GM10248 (cell line): ENCODE measurements around the gene TBC1D4.
"Not testable (repeated sequence)": the region's sequence is repeated elsewhere in the genome, so short reads cannot be mapped to it uniquely, and the experiment has no call there.

Source experiments
- CTCF ChIA-PET: fragments of 300-600 bp; sonication (Branson Sonifier 250); formaldehyde crosslinking; extraction: SDS; loops from one replicate; lab custom pipeline; 2021; ENCODE audit warnings: antibody characterized with exemption; lab: Yijun Ruan, JAX
- POLR2A ChIA-PET: fragments of 350-650 bp; sonication (Branson Sonifier 250); formaldehyde crosslinking; extraction: SDS; loops from one replicate; lab custom pipeline; 2020; ENCODE audit warnings: antibody characterized with exemption; lab: Yijun Ruan, JAX
- DNase-seq: peaks from one replicate; pipeline ENCODE4 v3.0.0; 2012; ENCODE audit errors: extremely low spot score
- TF ChIP-seq, protein P1 (sequence below): IDR thresholded peaks from 2 replicates; pipeline ENCODE4 v1.5.1; 2012; ENCODE audit warnings: mild to moderate bottlenecking, low read depth; ENCODE audit errors: extremely low read depth, missing control alignments, control extremely low read depth

Gene TBC1D4

DNA sequence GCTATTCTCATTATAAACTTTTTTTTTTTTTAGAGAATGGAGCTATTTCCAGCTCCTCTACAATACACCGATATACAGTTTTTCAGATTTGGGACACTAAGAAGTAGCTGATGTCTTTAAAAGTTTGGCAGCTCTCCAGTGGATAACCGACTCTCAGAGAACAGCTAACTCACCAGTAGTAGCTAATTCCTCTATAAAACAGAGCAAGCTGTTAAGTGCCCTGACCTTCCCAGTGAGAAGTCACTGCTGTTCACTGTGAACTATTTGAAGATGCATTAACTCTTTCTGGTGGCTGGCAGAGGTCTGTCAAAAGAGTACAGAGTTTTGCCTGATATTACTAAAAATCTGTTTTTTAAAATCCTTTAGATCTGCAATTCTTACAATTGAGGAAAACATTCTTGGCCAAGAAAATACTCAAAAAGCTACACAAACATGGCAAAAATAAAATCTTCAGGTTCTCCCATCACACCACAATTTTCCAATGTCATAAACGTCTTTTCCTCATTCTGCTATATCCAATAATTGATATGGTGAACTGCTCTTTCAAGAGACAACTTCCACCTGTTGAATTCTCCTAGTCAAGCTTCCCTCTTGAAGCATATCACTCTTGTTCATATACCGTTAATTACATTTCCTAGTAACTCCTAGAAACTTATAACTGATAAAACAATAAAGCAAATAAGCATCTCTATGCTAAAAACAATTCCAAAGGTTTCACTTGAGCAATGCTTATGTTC is 44.2 kb downstream of the TBC1D4 start:
- ChIA-PET POLR2A (no interaction called here), CTCF (interaction anchor here (1.2 to 1.9 kb wide), 6 partner anchors 13 to 72 kb away, joined by 3 to 5 read pairs (median 4); no protein-coding TSS in a partner anchor)
- DNase-seq, result no peak
- TF ChIP-seq, protein P1, sequence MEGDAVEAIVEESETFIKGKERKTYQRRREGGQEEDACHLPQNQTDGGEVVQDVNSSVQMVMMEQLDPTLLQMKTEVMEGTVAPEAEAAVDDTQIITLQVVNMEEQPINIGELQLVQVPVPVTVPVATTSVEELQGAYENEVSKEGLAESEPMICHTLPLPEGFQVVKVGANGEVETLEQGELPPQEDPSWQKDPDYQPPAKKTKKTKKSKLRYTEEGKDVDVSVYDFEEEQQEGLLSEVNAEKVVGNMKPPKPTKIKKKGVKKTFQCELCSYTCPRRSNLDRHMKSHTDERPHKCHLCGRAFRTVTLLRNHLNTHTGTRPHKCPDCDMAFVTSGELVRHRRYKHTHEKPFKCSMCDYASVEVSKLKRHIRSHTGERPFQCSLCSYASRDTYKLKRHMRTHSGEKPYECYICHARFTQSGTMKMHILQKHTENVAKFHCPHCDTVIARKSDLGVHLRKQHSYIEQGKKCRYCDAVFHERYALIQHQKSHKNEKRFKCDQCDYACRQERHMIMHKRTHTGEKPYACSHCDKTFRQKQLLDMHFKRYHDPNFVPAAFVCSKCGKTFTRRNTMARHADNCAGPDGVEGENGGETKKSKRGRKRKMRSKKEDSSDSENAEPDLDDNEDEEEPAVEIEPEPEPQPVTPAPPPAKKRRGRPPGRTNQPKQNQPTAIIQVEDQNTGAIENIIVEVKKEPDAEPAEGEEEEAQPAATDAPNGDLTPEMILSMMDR, result no peak

DNA sequence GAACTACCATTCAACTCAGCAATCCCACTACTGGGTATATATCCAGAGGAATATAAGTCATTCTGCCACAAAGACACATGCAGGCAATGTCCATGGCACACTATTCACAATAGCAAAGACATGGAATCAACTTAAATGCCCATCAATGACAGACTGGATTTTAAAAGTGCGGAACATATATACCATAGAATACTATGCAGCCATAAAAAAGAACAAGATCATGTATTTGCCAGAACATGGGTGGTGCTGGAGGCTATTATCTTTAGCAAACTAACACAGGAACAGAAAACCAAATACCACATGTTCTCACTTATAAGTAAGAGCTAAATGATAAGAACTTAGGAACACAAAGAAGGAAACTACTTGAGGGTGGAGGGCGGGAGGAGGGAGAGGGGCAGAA is 47.8 kb downstream of the TBC1D4 start:
- DNase-seq, POLR2A ChIA-PET: not testable (repeated sequence)
- CTCF ChIA-PET, result interaction anchor here (1.0 to 1.6 kb wide), 4 partner anchors 9 to 61 kb away, joined by 3 to 6 read pairs (median 4); partner anchors contain the start of gene TBC1D4

DNA sequence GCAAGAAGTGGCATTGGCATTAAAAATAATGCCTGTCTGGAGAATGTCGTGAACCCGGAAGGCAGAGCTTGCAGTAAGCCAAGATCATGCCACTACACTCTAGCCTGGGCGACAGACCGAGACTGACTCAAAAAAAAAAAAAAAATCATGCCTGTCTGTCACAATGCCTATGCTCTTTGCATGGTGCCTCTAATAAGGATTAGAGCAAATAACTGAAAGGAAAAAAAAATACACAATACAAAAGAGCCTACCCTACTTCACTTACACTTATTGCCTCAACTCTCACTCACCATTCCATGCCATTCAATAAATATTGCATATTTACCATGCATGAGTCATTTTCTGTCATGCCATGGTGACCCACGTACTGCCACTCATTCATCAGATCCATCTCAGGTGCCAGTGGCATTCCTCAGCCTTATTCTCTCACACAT is 49.1 kb downstream of the TBC1D4 start:
- no peak for DNase-seq
- TF ChIP-seq, protein P1, result no peak
- ChIA-PET CTCF (interaction anchor here (0.9 to 4.9 kb wide), 6 partner anchors 8 to 49 kb away, joined by 3 to 18 read pairs (median 5); partner anchors contain the start of gene TBC1D4), POLR2A (no interaction called here)

DNA sequence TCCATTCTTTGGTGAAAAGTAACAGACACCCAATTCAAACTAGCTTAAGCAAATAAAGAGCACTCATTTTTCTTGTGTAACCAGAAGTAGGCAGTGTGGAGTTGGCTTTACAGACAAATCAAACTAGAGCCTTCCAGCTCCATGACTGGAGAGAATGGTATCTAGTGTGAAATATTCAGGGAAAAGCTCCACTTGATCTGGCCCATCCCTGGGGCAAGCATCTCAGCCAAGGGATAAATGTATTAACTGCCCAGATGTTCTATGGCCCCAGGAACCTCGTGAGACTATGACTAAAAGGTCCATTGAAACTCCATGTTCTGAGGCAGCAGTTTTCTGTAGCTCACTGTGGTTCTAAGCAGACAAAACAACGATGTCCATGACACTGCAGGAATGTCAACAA is 49.9 kb downstream of the TBC1D4 start:
- TF ChIP-seq, protein P1, result peak; percentile 3
- CTCF ChIA-PET, result interaction anchor here (0.8 to 4.9 kb wide), 12 partner anchors 9 to 81 kb away, joined by 3 to 18 read pairs (median 5); partner anchors contain the start of gene TBC1D4
- POLR2A ChIA-PET, result no interaction called here
- no peak for DNase-seq

DNA sequence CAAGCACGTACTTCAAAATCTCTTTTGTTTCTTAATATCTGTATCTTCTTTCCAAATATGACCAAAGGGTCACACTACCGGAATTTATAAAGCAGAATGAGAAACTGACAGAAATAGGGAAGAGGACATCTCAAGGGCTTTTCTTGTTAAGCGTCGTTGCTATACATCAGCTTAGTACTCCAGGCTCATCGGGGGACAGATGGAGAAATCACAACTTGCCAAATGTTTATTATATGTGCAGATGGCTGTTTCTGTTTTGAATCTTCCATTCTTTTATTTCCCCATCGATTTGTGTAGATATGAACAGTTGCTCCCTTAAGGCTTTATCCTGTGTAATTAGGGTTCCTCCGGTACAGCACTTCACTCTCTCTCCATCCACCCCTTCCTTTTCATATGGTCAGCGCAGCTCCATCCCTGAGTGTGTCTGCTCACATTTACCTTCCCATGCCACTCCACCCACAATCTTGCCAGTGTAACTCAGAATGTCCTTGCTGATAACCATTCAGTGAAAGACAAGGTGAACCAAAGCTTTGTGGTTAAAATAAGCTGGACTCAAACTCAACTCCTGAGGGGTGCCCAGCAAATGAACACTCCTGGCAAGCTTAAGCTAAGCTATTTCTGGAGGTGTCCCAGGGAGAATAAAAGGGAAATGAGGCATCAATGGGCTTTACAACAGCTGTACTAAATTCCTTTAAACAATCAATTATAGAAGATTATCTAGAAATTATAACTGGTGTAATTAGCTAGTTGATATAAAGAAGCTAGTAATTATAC is 51.3 kb downstream of the TBC1D4 start:
- POLR2A ChIA-PET, result no interaction called here
- DNase-seq, result no peak
- TF ChIP-seq, protein P1, result no peak
- CTCF ChIA-PET, result interaction anchor here (0.8 to 4.9 kb wide), 13 partner anchors 8 to 121 kb away, joined by 3 to 18 read pairs (median 7); partner anchors contain the start of gene TBC1D4

DNA sequence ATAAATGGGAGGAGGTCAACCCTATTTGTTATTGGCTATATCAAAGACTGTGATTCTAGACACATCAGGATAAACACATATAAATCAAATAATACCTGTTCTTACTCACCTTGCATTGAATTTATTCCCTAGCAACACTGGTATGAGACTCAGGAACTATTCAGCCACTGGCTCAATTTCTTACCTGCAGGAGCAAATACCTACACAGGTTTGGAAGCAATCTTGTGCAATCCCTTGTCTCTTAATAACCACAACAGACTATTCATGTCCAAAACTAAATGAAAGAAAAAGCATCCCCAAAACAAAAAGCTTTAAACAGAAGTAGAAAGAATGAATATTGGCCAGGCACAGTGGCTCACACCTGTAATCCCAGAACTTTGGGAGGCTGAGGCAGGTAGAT is 55.5 kb downstream of the TBC1D4 start:
- ChIA-PET POLR2A (no interaction called here), CTCF (no interaction called here)
- DNase-seq, result no peak
- TF ChIP-seq, protein P1, result no peak
